HG02588 (cell line): ENCODE results near the gene CEBPA.
A peak's percentile ranks its signal among the peaks of the same experiment; 100 is the strongest.

Experiments
- ATAC-seq: cut with Tn5 transposase; IDR thresholded peaks from one replicate; pipeline ENCODE4 v1.9.1; 2021; ENCODE audit warnings: mild to moderate bottlenecking, moderate library complexity; ENCODE audit not compliant: unreplicated experiment

CEBPA gene

GRCh38 chr19:33302175-33302973 lies at the start of gene CEBPA:
Gene CEBPA (minus strand): TSS chr19:33302534. CDS start chr19:33302414, 120 bp downstream.
- peak; percentile 78 for ATAC-seq

- no peak for ATAC-seq
Measured at GRCh38 chr19:33350538-33351309, 48.4 kb upstream of the CEBPA start.

GRCh38 chr19:33349319-33350289 lies 47.3 kb upstream of the CEBPA start:
- ATAC-seq = no peak

- ATAC-seq = no peak
Measured at GRCh38 chr19:33348301-33349010, 46.1 kb upstream of the CEBPA start.

GRCh38 chr19:33347300-33347699 lies 45.0 kb upstream of the CEBPA start:
- no peak for ATAC-seq

- no peak for ATAC-seq
Measured at GRCh38 chr19:33346665-33347064, 44.3 kb upstream of the CEBPA start.

- ATAC-seq = no peak
Measured at GRCh38 chr19:33345163-33345562, 42.8 kb upstream of the CEBPA start.

- ATAC-seq = no peak
Measured at GRCh38 chr19:33344573-33344925, 42.2 kb upstream of the CEBPA start.

GRCh38 chr19:33343859-33344572 lies 41.7 kb upstream of the CEBPA start:
- no peak for ATAC-seq

- no peak for ATAC-seq
Measured at GRCh38 chr19:33343301-33343700, 41.0 kb upstream of the CEBPA start.

GRCh38 chr19:33340991-33341390 lies 38.7 kb upstream of the CEBPA start:
- no peak for ATAC-seq

GRCh38 chr19:33339016-33339984 lies 37.0 kb upstream of the CEBPA start:
- ATAC-seq = no peak

GRCh38 chr19:33335446-33335845 lies 33.1 kb upstream of the CEBPA start:
- ATAC-seq = no peak

- ATAC-seq = no peak
Measured at GRCh38 chr19:33334271-33334670, 31.9 kb upstream of the CEBPA start.

GRCh38 chr19:33333642-33334041 lies 31.3 kb upstream of the CEBPA start:
- ATAC-seq = no peak

- ATAC-seq = no peak
Measured at GRCh38 chr19:33333151-33333550, 30.8 kb upstream of the CEBPA start.

- ATAC-seq = no peak
Measured at GRCh38 chr19:33332248-33332647, 29.9 kb upstream of the CEBPA start.

- ATAC-seq = no peak
Measured at GRCh38 chr19:33329736-33330135, 27.4 kb upstream of the CEBPA start.

GRCh38 chr19:33329060-33329459 lies 26.7 kb upstream of the CEBPA start:
- ATAC-seq = no peak
